Upper lobe of left lung (tissue), 4 donors: ENCODE results near the gene ELOVL6.

Experiments used
- EP300 ChIP-seq, 4 donors: sonication (generic); formaldehyde crosslinking; IDR thresholded peaks; one replicate each; pipeline ENCODE4 v1.5.1; 2017; ENCODE audit warnings: antibody characterized with exemption in 4 of 4, control low read depth in 2 of 4
- POLR2A ChIP-seq, 4 donors: fragments of 450-650 bp; IDR thresholded peaks; one replicate each; pipeline ENCODE4 v1.5.1; 2016 to 2017; ENCODE audit warnings: antibody characterized with exemption in 4 of 4, mild to moderate bottlenecking in 2 of 4

DNA sequence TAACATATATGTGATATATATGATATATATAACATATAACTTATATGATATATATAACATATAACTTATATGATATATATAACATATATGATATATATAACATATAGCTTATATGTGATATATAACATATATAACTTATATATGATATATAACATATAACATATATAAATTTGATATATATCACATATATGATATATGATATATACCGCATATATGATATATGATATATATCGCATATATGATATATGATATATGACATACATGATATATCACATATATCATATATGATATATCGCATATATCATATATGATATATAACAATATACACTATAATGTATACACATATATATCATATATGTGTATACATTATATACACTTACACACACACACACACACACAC is 114.3 kb downstream of the ELOVL6 start:
- TF ChIP-seq POLR2A (IDR thresholded peaks at IDR 0.05) = no peak
- TF ChIP-seq EP300 (IDR thresholded peaks at IDR 0.05) = no peak
